ENCODE measurements around the gene GPR132.

GPR132 gene

GRCh38 chr14:105061428-105062047 is 3.7 kb downstream of the GPR132 start:
- DNase-seq (ENCODE audit: low spot score): peak; percentile 36

GRCh38 chr14:105060751-105061427 is 4.3 kb downstream of the GPR132 start:
- DNase-seq (ENCODE audit: low spot score): peak; percentile 39

GRCh38 chr14:105059925-105060565 is 5.2 kb downstream of the GPR132 start:
- DNase-seq (ENCODE audit: low spot score): no peak

GRCh38 chr14:105059035-105059924 is 6.0 kb downstream of the GPR132 start:
- peak; percentile 40 for DNase-seq (ENCODE audit: low spot score)

- DNase-seq (ENCODE audit: low spot score): no peak
Measured at GRCh38 chr14:105058521-105059034, 6.7 kb downstream of the GPR132 start.

GRCh38 chr14:105056303-105056831 is 8.9 kb downstream of the GPR132 start:
- DNase-seq (ENCODE audit: low spot score): no peak

GRCh38 chr14:105055736-105056302 is 9.4 kb downstream of the GPR132 start:
- no peak for DNase-seq (ENCODE audit: low spot score)

- no peak for DNase-seq (ENCODE audit: low spot score)
Measured at GRCh38 chr14:105055334-105055733, 9.9 kb downstream of the GPR132 start.

- DNase-seq (ENCODE audit: low spot score): no peak
Measured at GRCh38 chr14:105053996-105054395, 11.2 kb downstream of the GPR132 start.

GRCh38 chr14:105053421-105053820 is 11.8 kb downstream of the GPR132 start:
- no peak for DNase-seq (ENCODE audit: low spot score)

GRCh38 chr14:105052110-105052458 is 13.1 kb downstream of the GPR132 start:
- no peak for DNase-seq (ENCODE audit: low spot score)

GRCh38 chr14:105051182-105052109 is 13.8 kb downstream of the GPR132 start:
- DNase-seq (ENCODE audit: low spot score): no peak

GRCh38 chr14:105050551-105050897 is 14.7 kb downstream of the GPR132 start:
- no peak for DNase-seq (ENCODE audit: low spot score)

- DNase-seq (ENCODE audit: low spot score): no peak
Measured at GRCh38 chr14:105049753-105050550, 15.3 kb downstream of the GPR132 start.

- DNase-seq (ENCODE audit: low spot score): no peak
Measured at GRCh38 chr14:105047283-105048016, 17.8 kb downstream of the GPR132 start.

GRCh38 chr14:105046891-105047282 is 18.3 kb downstream of the GPR132 start:
- DNase-seq (ENCODE audit: low spot score): no peak

GRCh38 chr14:105045710-105046326 is 19.4 kb downstream of the GPR132 start:
- DNase-seq (ENCODE audit: low spot score): peak; percentile 89

- DNase-seq (ENCODE audit: low spot score): no peak
Measured at GRCh38 chr14:105043641-105044040, 21.6 kb downstream of the GPR132 start.

- no peak for DNase-seq (ENCODE audit: low spot score)
Measured at GRCh38 chr14:105042813-105043212, 22.4 kb downstream of the GPR132 start.

Measured in CD4-positive, alpha-beta T cell treated with Interleukin-6 at 100 ng/mL for 8 hours (primary cell).